WTC11 (cell line): ENCODE data around the gene PRR32. TPM values are rescaled to one million over a fixed set of nuclear protein-coding genes. Genes with fewer than 3 reads are reported as not detected.

Experiments used
- ATAC-seq: fragments of 200-7000 bp; cut with Tn5 transposase; 2 replicates; pipeline ENCODE4 v1.10.0; 2021; ENCODE audit warnings: mild to moderate bottlenecking, moderate library complexity
- CTCF ChIA-PET: fragments of 300-600 bp; sonication (Branson Sonifier 250); formaldehyde crosslinking; loops from one replicate; lab custom pipeline; 2021; ENCODE audit warnings: antibody characterized with exemption; lab: Charles Lee
- POLR2A ChIA-PET: fragments of 350-600 bp; sonication (Branson Sonifier 250); formaldehyde crosslinking; loops from one replicate; lab custom pipeline; 2021; ENCODE audit warnings: antibody characterized with exemption; lab: Charles Lee
- DNase-seq: peaks from one replicate; pipeline ENCODE4 v3.0.0; 2021; ENCODE audit warnings: low spot score
- H3K27ac Mint-ChIP-seq: 2 replicates; pipeline ENCODE4 v1.8.0; 2021; ENCODE audit warnings: mixed read lengths
- H3K27me3 Mint-ChIP-seq: 2 replicates; pipeline ENCODE4 v1.8.0; 2021; ENCODE audit warnings: low read depth, mild to moderate bottlenecking, moderate library complexity, mixed read lengths
- H3K36me3 Mint-ChIP-seq: 2 replicates; pipeline ENCODE4 v1.8.0; 2021; ENCODE audit warnings: mixed read lengths
- H3K4me1 Mint-ChIP-seq: 2 replicates; pipeline ENCODE4 v1.8.0; 2022; ENCODE audit warnings: mixed read lengths
- H3K4me3 Mint-ChIP-seq: 2 replicates; pipeline ENCODE4 v1.8.0; 2021; ENCODE audit warnings: mild to moderate bottlenecking, moderate library complexity, mixed read lengths
- H3K9me3 Mint-ChIP-seq: 2 replicates; pipeline ENCODE4 v1.8.0; 2021; ENCODE audit warnings: mixed read lengths
- AFF4 ChIP-seq: sonication (generic); formaldehyde crosslinking; IDR thresholded peaks from 2 replicates; pipeline ENCODE4 v1.8.1; 2023; ENCODE audit warnings: mild to moderate bottlenecking, missing genetic modification reagents, borderline replicate concordance
- AR ChIP-seq: fragments of 250-450 bp; sonication (Bioruptor Pico); IDR thresholded peaks from 2 replicates; pipeline ENCODE4 v1.9.0; 2021; ENCODE audit warnings: mild to moderate bottlenecking
- ATF2 ChIP-seq: sonication (generic); formaldehyde crosslinking; IDR thresholded peaks from 2 replicates; pipeline ENCODE4 v1.8.1; 2022; ENCODE audit warnings: low read depth, missing genetic modification reagents, borderline replicate concordance
- CBFB ChIP-seq: sonication (generic); formaldehyde crosslinking; IDR thresholded peaks from 2 replicates; pipeline ENCODE4 v1.8.1; 2022; ENCODE audit warnings: mild to moderate bottlenecking, low read depth, missing genetic modification reagents
- CREB1 ChIP-seq: sonication (generic); formaldehyde crosslinking; IDR thresholded peaks from 2 replicates; pipeline ENCODE4 v1.8.0; 2023; ENCODE audit warnings: mild to moderate bottlenecking, missing genetic modification reagents
- HMGA2 ChIP-seq: fragments of 250-450 bp; sonication (Bioruptor Pico); IDR thresholded peaks from 2 replicates; pipeline ENCODE4 v1.4.0; 2021; ENCODE audit warnings: mild to moderate bottlenecking, moderate library complexity
- JAZF1 ChIP-seq: fragments of 250-450 bp; sonication (Bioruptor Pico); IDR thresholded peaks from 2 replicates; pipeline ENCODE4 v1.9.0; 2021; ENCODE audit warnings: moderate library complexity, mild to moderate bottlenecking, inconsistent platforms
- MAX ChIP-seq: sonication (generic); formaldehyde crosslinking; IDR thresholded peaks from 2 replicates; pipeline ENCODE4 v1.8.0; 2022; ENCODE audit warnings: mild to moderate bottlenecking, missing genetic modification reagents
- PREB ChIP-seq: sonication (generic); formaldehyde crosslinking; IDR thresholded peaks from 2 replicates; pipeline ENCODE4 v1.8.1; 2022; ENCODE audit warnings: mild to moderate bottlenecking, missing genetic modification reagents, moderate library complexity, borderline replicate concordance
- RELA ChIP-seq: sonication (generic); formaldehyde crosslinking; IDR thresholded peaks from 2 replicates; pipeline ENCODE4 v1.8.1; 2022; ENCODE audit warnings: missing genetic modification reagents, mild to moderate bottlenecking, borderline replicate concordance
- SOX15 ChIP-seq: fragments of 250-450 bp; sonication (Bioruptor Pico); IDR thresholded peaks from 2 replicates; pipeline ENCODE4 v1.9.0; 2021; ENCODE audit warnings: mild to moderate bottlenecking
- ZNF138 ChIP-seq: sonication (generic); formaldehyde crosslinking; conservative IDR thresholded peaks from 2 replicates; pipeline ENCODE4 v1.8.1; 2022; ENCODE audit warnings: mild to moderate bottlenecking, moderate library complexity, missing genetic modification reagents
- ZNF219 ChIP-seq: sonication (generic); formaldehyde crosslinking; IDR thresholded peaks from 2 replicates; pipeline ENCODE4 v1.8.0; 2023; ENCODE audit warnings: missing genetic modification reagents, mild to moderate bottlenecking, borderline replicate concordance
- ZNF317 ChIP-seq: sonication (generic); formaldehyde crosslinking; IDR thresholded peaks from 2 replicates; pipeline ENCODE4 v1.8.1; 2023; ENCODE audit warnings: low read depth, mild to moderate bottlenecking, moderate library complexity, missing genetic modification reagents, borderline replicate concordance
- ZNF423 ChIP-seq: fragments of 250-450 bp; sonication (Bioruptor Pico); IDR thresholded peaks from 2 replicates; pipeline ENCODE4 v2.1.2; 2022; ENCODE audit warnings: mild to moderate bottlenecking, moderate library complexity
- ZNF425 ChIP-seq: fragments of 250-450 bp; sonication (Bioruptor Pico); conservative IDR thresholded peaks from 2 replicates; pipeline ENCODE4 v1.9.0; 2021; ENCODE audit warnings: mild to moderate bottlenecking
- ZNF532 ChIP-seq: fragments of 250-450 bp; sonication (Bioruptor Pico); IDR thresholded peaks from 2 replicates; pipeline ENCODE4 v1.9.0; 2021; ENCODE audit warnings: mild to moderate bottlenecking, borderline replicate concordance
- total RNA-seq: library from RNA; stranded (reverse); gene quantifications from 3 replicates; pipeline ENCODE4 v1.2.3, GENCODE V29; 2021

PRR32 gene
- total RNA-seq, 1 experiment from 2014 or later = not detected

- no peak for TF ChIP-seq AFF4 (CRISPR knock-in tag)
- no peak for TF ChIP-seq ZNF423
- TF ChIP-seq RELA (CRISPR knock-in tag) = no peak
- no peak for TF ChIP-seq ZNF425 (CRISPR knock-in tag)
- TF ChIP-seq ZNF317 = no peak
- no peak for TF ChIP-seq ZNF138
- no peak for TF ChIP-seq MAX (CRISPR knock-in tag)
- DNase-seq = no peak
- ChIA-PET POLR2A (no interaction called here), CTCF (no interaction called here)
- H3K4me3 Mint-ChIP-seq = no peak overlapping the region
- ATAC-seq = no peak
- H3K27ac Mint-ChIP-seq = no peak overlapping the region
- no peaks in the 10 kb centered on the region; the same call in 1 of the 2 replicates for H3K4me1 Mint-ChIP-seq
- H3K9me3 Mint-ChIP-seq = no peaks in the 10 kb centered on the region
- H3K36me3 Mint-ChIP-seq = no peaks in the 10 kb centered on the region
- no peaks in the 10 kb centered on the region for H3K27me3 Mint-ChIP-seq
Observed at GRCh38 chrX:126825566-126826193, 6.2 kb downstream of the PRR32 start.

- Mint-ChIP-seq H3K27ac (no peak overlapping the region), H3K9me3 (no peaks in the 10 kb centered on the region), H3K27me3 (no peaks in the 10 kb centered on the region), H3K4me1 (peaks cover 12% of the 10 kb centered on the region), H3K36me3 (no peaks in the 10 kb centered on the region), H3K4me3 (no peak overlapping the region)
- DNase-seq (no peak), ATAC-seq (no peak)
- ChIA-PET CTCF (no interaction called here), POLR2A (no interaction called here)
- TF ChIP-seq ATF2 (no peak), PREB (no peak), AR (no peak), JAZF1 (CRISPR knock-in tag) (no peak), ZNF532 (CRISPR knock-in tag) (no peak), ZNF219 (CRISPR knock-in tag) (no peak), ZNF423 (no peak), SOX15 (CRISPR knock-in tag) (no peak), CBFB (CRISPR knock-in tag) (no peak), HMGA2 (CRISPR knock-in tag) (no peak), CREB1 (CRISPR knock-in tag) (no peak)
Observed at GRCh38 chrX:126836186-126836585, 16.7 kb downstream of the PRR32 start.
